Measurements from ENCODE around the gene VWF. TPM values are rescaled to one million over a fixed set of nuclear protein-coding genes. Genes with fewer than 3 reads are reported as not detected.
A peak's percentile ranks its signal among the peaks of the same experiment; 100 is the strongest.

VWF gene
- total and polyA plus RNA-seq, 12 donors, result 104 to 480 (median 253) TPM

GRCh38 chr12:6133642-6134041 lies 9.2 kb upstream of the VWF start:
- ATAC-seq, result no peak
- 94 to 95% methylated on average over 18 of the region's 18 CpGs for WGBS, 2 donors
- no peak overlapping the region for H3K27ac ChIP-seq
- H3K4me3 ChIP-seq, result no peak overlapping the region
- H3K9me3 ChIP-seq, result peaks cover 0 to 4% (median 0%) of the 10 kb centered on the region in 11 donors
- intact Hi-C loops (cut with DNase I), result no loop called here
- no peak for TF ChIP-seq CTCF (IDR thresholded peaks at IDR 0.05)
- peaks cover 0 to 14% (median 5%) of the 10 kb centered on the region in 9 donors for H3K4me1 ChIP-seq
- peaks cover 0 to 4% (median 0%) of the 10 kb centered on the region in 7 donors for H3K27me3 ChIP-seq
- DNase-seq, result no peak
- no peaks in the 10 kb centered on the region for H3K36me3 ChIP-seq

- intact Hi-C loops (cut with DNase I), result no loop called here
- no peak for DNase-seq
Observed at GRCh38 chr12:6132496-6132895, 8.0 kb upstream of the VWF start.

DNA sequence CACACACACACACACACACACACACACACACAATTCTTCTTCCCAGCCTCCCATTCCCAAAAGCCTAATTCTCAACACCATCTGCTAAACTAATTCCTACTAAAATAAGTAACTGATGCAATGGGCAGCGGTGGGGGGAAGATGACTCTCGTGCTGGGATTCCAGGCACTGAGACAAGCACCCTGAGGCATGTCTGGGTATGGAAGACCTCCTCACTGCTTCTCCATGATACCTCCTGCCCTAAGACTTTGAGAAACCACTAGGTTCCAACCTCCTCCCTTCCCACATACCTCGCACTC lies 789 bp upstream of the VWF start:
- no peak overlapping the region for H3K4me3 ChIP-seq
- 59 to 62% methylated on average over 3 of the region's 3 CpGs for WGBS, 2 donors
- no peaks in the 10 kb centered on the region for H3K9me3 ChIP-seq
- intact Hi-C loops (cut with DNase I), result loop anchor here in 3 of 10 donors (2.0 to 5.0 kb wide), 2 partner anchors 30 to 42 kb away; no protein-coding TSS in a partner anchor
- DNase-seq (peak in 1 of 2 donors; percentile 74), ATAC-seq (peak; percentile 46 to 70 (median 56))
- H3K36me3 ChIP-seq, result peaks cover 0 to 10% (median 0%) of the 10 kb centered on the region in 9 donors
- H3K4me1 ChIP-seq, result peaks cover 0 to 17% (median 4%) of the 10 kb centered on the region in 9 donors
- peaks cover 0 to 7% (median 0%) of the 10 kb centered on the region in 7 donors for H3K27me3 ChIP-seq
- no peak for TF ChIP-seq CTCF (IDR thresholded peaks at IDR 0.05)
- H3K27ac ChIP-seq, result peak overlapping the region; percentile 71 to 91 (median 82)

More at GRCh38 chr12:6132496-6132895, 8.0 kb upstream of the VWF start:
- Histone ChIP-seq H3K9me3 (peaks cover 0 to 4% (median 0%) of the 10 kb centered on the region in 11 donors), H3K4me3 (no peak overlapping the region), H3K27me3 (peaks cover 0 to 4% (median 0%) of the 10 kb centered on the region in 7 donors), H3K36me3 (no peaks in the 10 kb centered on the region), H3K4me1 (peaks cover 0 to 12% (median 0%) of the 10 kb centered on the region in 9 donors), H3K27ac (no peak overlapping the region)
- no peak for ATAC-seq
- 76 to 78% methylated on average over 34 of the region's 34 CpGs for WGBS, 2 donors
- no peak for TF ChIP-seq CTCF (IDR thresholded peaks at IDR 0.05)

- peak overlapping the region; percentile 38 to 64 (median 51) for H3K4me3 ChIP-seq
- WGBS, 2 donors, result 59 to 62% methylated on average over 9 of the region's 9 CpGs
- peak overlapping the region; percentile 84 to 91 (median 89) for H3K27ac ChIP-seq
- no peak for TF ChIP-seq CTCF (IDR thresholded peaks at IDR 0.05)
- H3K36me3 ChIP-seq, result peaks cover 0 to 17% (median 0%) of the 10 kb centered on the region in 9 donors
- H3K4me1 ChIP-seq, result peaks cover 0 to 33% (median 6%) of the 10 kb centered on the region in 9 donors
- H3K27me3 ChIP-seq, result peaks cover 0 to 7% (median 0%) of the 10 kb centered on the region in 7 donors
- ATAC-seq (no peak), DNase-seq (no peak)
- intact Hi-C loops (cut with DNase I), result loop anchor here in 4 of 10 donors (5.0 kb wide), 3 partner anchors 44 to 51 kb away; no protein-coding TSS in a partner anchor
- H3K9me3 ChIP-seq, result no peaks in the 10 kb centered on the region
Observed at GRCh38 chr12:6123258-6123657, 1.2 kb downstream of the VWF start.
